OCI-LY1 (cell line): Measurements from ENCODE around the gene LRRC25.
"Not testable (repeated sequence)": the region's sequence is repeated elsewhere in the genome, so short reads cannot be mapped to it uniquely, and the experiment has no call there.

ENCODE experiments used
- CTCF ChIP-seq: fragments of 200-600 bp; sonication (generic), shearing (Covaris generic); IDR thresholded peaks from 2 replicates; pipeline ENCODE4 v1.5.1; 2017; ENCODE audit warnings: mild to moderate bottlenecking, antibody characterized with exemption, low read length, moderate library complexity, mixed read lengths
- EZH2 ChIP-seq: fragments of 200-600 bp; sonication (generic), shearing (Covaris generic); IDR thresholded peaks from 2 replicates; pipeline ENCODE4 v1.8.0; 2017; ENCODE audit warnings: borderline replicate concordance, mixed run types, mild to moderate bottlenecking, antibody characterized with exemption, low read length, moderate library complexity, mixed read lengths

DNA sequence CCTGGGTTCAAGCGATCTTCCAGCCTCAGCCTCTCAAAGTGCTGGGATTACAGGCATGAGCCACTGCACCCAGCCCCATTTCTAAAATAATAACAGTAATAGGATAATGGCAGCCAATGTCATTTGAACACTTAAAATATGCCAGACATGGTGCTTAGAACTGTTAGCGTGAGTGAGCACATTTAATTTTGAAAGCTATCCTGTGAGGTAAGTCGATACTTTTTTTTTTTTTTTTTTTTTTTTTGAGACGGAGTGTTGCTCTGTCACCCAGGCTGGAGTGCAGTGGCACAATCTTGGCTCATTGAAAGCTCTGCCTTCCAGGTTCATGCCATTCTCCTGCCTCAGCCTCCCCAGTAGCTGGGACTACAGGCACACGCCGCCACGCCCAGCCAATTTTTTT, 42.7 kb downstream of the LRRC25 start:
- TF ChIP-seq CTCF, EZH2: not testable (repeated sequence)
